Spleen (tissue), 7 donors: ENCODE measurements around the gene PLXNC1.

ENCODE experiments used
- CTCF ChIP-seq, 11 experiments: fragments of 200-600 bp in 7 of 11; fragments of 450-650 bp in 4 of 11; sonication (generic) in 4 of 11; IDR thresholded peaks in 8 of 11; conservative IDR thresholded peaks in 3 of 11; 1 replicate in 7 of 11; 2 replicates in 4 of 11; pipeline versions ENCODE4 v1.4.0 to v1.8.0; 2016 to 2021; ENCODE audit warnings: antibody characterized with exemption in 11 of 11, inconsistent platforms in 4 of 11, mild to moderate bottlenecking in 1 of 11
- POLR2A ChIP-seq, 3 donors: fragments of 450-650 bp; IDR thresholded peaks; one replicate each; pipeline ENCODE4 v1.5.1; 2017; ENCODE audit warnings: antibody characterized with exemption in 3 of 3, mild to moderate bottlenecking in 1 of 3
- POLR2AphosphoS5 ChIP-seq, 3 donors: sonication (generic); formaldehyde crosslinking; IDR thresholded peaks; one replicate each; pipeline ENCODE4 v1.5.1; 2017; ENCODE audit warnings: antibody characterized with exemption in 3 of 3
- donor health status: DM: no; HTN: no; CAD: no; lungs with moderate emphysema.
- donor health status: DM: no; HTN: no; CAD: no.
- donor health status: DM: no; HTN: no; CAD: no.

- TF ChIP-seq CTCF (IDR thresholded peaks at IDR 0.05 in 8 of 11, conservative IDR thresholded peaks at IDR 0.05 in 3 of 11) (no peak), POLR2A (IDR thresholded peaks at IDR 0.05) (no peak), POLR2AphosphoS5 (IDR thresholded peaks at IDR 0.05) (no peak)
Measured at GRCh38 chr12:94327809-94328208, 179.4 kb downstream of the PLXNC1 start.
